GM19035 (cell line): Measurements from ENCODE around the gene ZNF91.
"Not testable (repeated sequence)": the region's sequence is repeated elsewhere in the genome, so short reads cannot be mapped to it uniquely, and the experiment has no call there.

Experiments
- ATAC-seq: cut with Tn5 transposase; IDR thresholded peaks from one replicate; pipeline ENCODE4 v1.9.1; 2021; ENCODE audit not compliant: unreplicated experiment

The ZNF91 gene

GRCh38 chr19:23395041-23395721 is at the start of gene ZNF91:
Gene ZNF91, minus strand, starts transcription at chr19:23395471. Its CDS starts 117 bp downstream, at chr19:23395354.
- peak; percentile 93 for ATAC-seq

GRCh38 chr19:23440791-23441190 is 45.5 kb upstream of the ZNF91 start:
- no peak for ATAC-seq

- ATAC-seq = no peak
These were observed 44.9 kb upstream of the ZNF91 start for GRCh38 chr19:23440207-23440606.

GRCh38 chr19:23439623-23440022 is 44.4 kb upstream of the ZNF91 start:
- no peak for ATAC-seq

- no peak for ATAC-seq
These were observed 42.6 kb upstream of the ZNF91 start for GRCh38 chr19:23437901-23438300.

GRCh38 chr19:23436944-23437343 is 41.7 kb upstream of the ZNF91 start:
- ATAC-seq = no peak

GRCh38 chr19:23436318-23436717 is 41.0 kb upstream of the ZNF91 start:
- ATAC-seq = no peak

- ATAC-seq = no peak
These were observed 25.6 kb upstream of the ZNF91 start for GRCh38 chr19:23420824-23421223.

- ATAC-seq = not testable (repeated sequence)
These were observed 24.0 kb upstream of the ZNF91 start for GRCh38 chr19:23419261-23419660.

- ATAC-seq = no peak
These were observed 20.4 kb upstream of the ZNF91 start for GRCh38 chr19:23415561-23416191.

GRCh38 chr19:23415034-23415433 is 19.8 kb upstream of the ZNF91 start:
- ATAC-seq = no peak

GRCh38 chr19:23410155-23410554 is 14.9 kb upstream of the ZNF91 start:
- ATAC-seq = no peak

GRCh38 chr19:23409392-23410048 is 14.2 kb upstream of the ZNF91 start:
- no peak for ATAC-seq

GRCh38 chr19:23407616-23408133 is 12.4 kb upstream of the ZNF91 start:
- ATAC-seq = no peak

- no peak for ATAC-seq
These were observed 11.4 kb upstream of the ZNF91 start for GRCh38 chr19:23406721-23407120.

- ATAC-seq = no peak
These were observed 10.8 kb upstream of the ZNF91 start for GRCh38 chr19:23406091-23406490.

GRCh38 chr19:23404676-23405075 is 9.4 kb upstream of the ZNF91 start:
- ATAC-seq = no peak

- no peak for ATAC-seq
These were observed 8.5 kb upstream of the ZNF91 start for GRCh38 chr19:23403581-23404324.

- ATAC-seq = no peak
These were observed 7.8 kb upstream of the ZNF91 start for GRCh38 chr19:23403052-23403451.

GRCh38 chr19:23402388-23402787 is 7.1 kb upstream of the ZNF91 start:
- no peak for ATAC-seq

- no peak for ATAC-seq
These were observed 5.9 kb upstream of the ZNF91 start for GRCh38 chr19:23401086-23401610.
